Bone marrow (tissue), 2 donors: ENCODE measurements around the gene RABL3.
"Not testable (repeated sequence)": the region's sequence is repeated elsewhere in the genome, so short reads cannot be mapped to it uniquely, and the experiment has no call there.

Experiments used
- DNase-seq, 2 donors: peaks; one replicate each; lab custom pipeline; 2025; lab: John Stamatoyannopoulos, UW

Gene RABL3

DNA sequence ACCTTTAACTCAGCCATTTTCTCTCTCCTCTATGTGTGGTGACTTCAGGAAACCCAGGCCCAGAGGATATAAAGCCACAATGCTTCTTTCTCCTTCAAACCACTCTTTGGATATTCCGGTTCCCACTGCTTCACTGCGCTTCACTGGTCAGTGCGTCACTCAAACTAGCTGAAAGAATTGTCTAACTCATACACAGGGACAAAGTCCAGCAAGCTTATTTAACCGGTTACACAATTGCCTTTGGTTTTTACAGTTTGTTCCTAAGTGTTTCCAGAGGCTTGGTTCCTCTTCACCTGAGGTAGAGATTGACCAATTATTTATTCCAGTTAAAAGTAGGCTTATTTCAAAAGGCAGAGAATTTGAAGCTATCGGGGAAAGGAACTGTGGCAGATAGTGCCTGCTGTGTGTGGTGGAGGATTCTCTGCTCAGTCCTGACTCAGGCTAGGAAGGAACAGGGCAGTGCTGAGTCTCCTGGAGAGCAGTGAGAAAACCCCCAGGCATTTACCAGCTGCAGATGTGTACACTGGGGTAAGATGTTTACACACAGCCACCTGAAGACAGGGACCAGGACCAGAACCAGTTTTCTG lies 60.1 kb downstream of the RABL3 start, which contains the start of gene HGD:
TSS of gene HGD (minus strand) at position 145 of the 587 bp plus-strand sequence. CDS start at position 17, 128 bp downstream.
- DNase-seq: no peak

- no peak for DNase-seq
Observed at GRCh38 chr3:120681506-120682038, 60.7 kb downstream of the RABL3 start.

DNA sequence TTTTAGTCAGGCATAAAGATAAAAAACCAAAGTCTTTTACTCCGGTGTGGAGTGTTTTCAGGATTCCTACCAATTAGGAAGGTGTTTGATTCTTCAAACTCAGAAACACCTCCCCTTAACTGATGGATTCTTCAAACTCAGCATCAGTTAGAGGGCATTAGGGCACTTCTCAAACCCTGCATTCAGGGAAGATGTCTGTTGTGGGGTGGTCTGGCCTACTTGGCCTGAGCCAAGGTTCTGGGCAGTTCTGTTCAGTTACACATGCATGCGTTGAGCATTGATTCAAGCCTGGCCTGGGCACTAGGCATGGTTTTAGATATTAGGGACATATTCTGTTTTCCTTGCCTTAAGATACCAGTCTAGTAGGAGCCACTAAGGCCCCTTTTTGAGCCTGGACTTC lies 61.3 kb downstream of the RABL3 start:
- DNase-seq: no peak

- no peak for DNase-seq
Observed at GRCh38 chr3:120680193-120680894, 62.0 kb downstream of the RABL3 start.

DNA sequence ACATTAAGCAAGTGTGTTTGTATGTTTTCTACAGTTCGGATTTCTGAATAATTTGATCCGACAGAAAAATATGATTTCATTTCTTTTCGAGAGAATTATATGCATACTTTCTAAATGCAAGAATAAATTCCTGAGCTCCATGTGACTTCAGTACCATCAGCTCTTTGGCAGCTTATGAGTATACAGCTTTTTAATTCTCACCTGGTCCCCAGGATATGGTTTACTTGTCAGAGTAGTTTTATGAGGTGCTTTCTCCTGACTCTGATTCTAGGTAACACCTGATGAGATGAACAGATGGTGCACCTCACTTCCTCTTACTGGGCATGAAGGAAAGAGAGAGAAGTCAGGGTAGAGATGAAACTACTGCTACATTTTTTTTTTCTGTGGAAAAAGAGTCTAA lies 63.3 kb downstream of the RABL3 start:
- no peak for DNase-seq

DNA sequence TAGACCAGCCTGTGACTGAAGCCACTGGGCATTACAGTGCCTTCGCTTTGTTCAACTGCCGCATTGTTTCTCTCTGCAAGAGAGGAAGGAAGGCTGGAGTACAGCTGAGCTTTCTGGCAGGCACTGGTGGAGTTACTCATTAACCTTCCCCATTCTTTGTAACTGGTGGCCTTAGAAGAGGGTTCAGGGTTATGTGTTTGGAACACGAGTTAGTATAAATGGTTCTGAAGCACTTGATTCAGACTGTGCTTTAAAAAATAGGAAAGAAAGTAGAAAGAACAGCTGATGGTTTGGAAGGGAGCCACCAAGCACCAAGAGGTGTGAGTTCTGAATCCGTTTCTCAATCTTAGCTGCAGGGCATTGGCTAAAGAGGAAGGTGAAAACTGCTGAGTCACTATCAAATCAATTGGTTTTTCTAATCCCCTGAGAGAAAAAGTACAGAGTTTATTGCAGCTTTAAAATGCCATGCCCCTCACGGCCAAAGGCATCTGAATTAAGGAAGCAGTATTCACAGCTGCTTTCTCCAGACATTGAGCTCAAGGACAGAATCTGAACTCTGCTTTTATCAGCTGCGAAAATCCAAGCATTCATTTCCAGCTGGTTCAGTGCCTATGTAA lies 63.9 kb downstream of the RABL3 start:
- DNase-seq: peak in 1 of 2 donors; percentile 86

GRCh38 chr3:120677193-120677592 lies 65.1 kb downstream of the RABL3 start:
- not testable (repeated sequence) for DNase-seq

GRCh38 chr3:120673116-120673515 lies 69.2 kb downstream of the RABL3 start:
- DNase-seq: no peak

GRCh38 chr3:120670576-120670975 lies 71.7 kb downstream of the RABL3 start:
- DNase-seq: no peak

GRCh38 chr3:120664926-120665325 lies 77.4 kb downstream of the RABL3 start:
- no peak for DNase-seq

DNA sequence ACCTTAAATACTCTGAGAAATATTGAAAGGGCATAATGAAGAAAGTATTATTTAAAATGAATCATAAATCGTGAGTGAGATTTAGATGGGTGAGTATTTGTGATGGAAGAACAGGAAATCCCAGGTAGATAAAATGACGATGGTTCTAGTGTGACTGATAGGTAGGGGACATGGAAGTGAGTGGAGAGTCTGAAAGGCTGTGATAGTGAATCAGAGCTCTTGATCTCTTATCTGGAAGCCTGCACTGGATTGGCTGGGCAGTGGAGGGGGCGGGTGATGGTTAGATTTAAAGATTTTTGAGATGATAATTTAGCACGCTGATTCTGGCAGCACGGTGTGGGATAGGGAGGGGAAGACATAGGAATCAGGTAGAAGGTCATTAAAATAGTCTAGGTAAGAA lies 80.4 kb downstream of the RABL3 start:
- DNase-seq: no peak

- no peak for DNase-seq
Observed at GRCh38 chr3:120661106-120661905, 81.0 kb downstream of the RABL3 start.

- DNase-seq: no peak
Observed at GRCh38 chr3:120659834-120660233, 82.5 kb downstream of the RABL3 start.

DNA sequence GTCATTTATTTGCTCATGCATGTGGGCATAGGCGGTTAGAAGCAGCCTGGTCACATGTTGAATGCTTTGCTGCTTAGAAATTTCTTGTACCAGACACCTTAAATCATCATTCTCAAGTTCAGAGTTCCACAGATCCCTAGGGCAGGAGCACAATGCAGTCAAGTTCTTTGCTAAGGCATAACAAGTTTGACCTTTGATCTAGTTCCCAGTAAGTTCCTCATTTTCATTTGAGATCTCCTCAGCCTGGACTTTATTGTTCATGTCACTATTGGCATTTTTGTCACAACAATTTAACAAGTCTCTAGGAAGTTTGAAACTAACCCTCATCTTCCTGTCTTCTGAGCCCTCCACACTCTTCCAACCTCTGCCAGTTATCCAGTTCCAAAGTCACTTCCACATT lies 83.0 kb downstream of the RABL3 start:
- DNase-seq: peak in 1 of 2 donors; percentile 50

- no peak for DNase-seq
Observed at GRCh38 chr3:120652896-120653545, 89.3 kb downstream of the RABL3 start.

DNA sequence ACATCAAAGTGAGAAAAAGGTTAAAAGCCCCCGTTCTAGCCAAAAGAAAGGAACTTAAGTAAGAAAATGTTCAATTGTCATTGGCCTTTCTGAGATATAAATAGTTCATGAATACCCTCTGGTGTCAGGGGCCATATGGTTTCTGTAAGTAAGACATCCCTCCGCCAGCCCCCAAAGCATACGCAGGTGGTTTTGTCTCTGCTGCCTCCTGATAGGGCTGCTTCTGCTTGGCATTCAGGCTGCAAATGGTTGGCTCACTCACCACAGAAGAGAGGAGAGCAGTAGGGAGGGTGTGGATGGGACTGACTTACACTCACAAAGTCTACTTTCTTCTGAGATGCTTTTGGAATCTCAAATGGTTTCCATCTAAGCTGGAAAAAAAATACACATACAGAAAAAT lies 90.0 kb downstream of the RABL3 start:
- no peak for DNase-seq

GRCh38 chr3:120650311-120650710 lies 92.0 kb downstream of the RABL3 start:
- no peak for DNase-seq

GRCh38 chr3:120649830-120650233 lies 92.5 kb downstream of the RABL3 start:
- no peak for DNase-seq

GRCh38 chr3:120648290-120648689 lies 94.0 kb downstream of the RABL3 start:
- DNase-seq: no peak

DNA sequence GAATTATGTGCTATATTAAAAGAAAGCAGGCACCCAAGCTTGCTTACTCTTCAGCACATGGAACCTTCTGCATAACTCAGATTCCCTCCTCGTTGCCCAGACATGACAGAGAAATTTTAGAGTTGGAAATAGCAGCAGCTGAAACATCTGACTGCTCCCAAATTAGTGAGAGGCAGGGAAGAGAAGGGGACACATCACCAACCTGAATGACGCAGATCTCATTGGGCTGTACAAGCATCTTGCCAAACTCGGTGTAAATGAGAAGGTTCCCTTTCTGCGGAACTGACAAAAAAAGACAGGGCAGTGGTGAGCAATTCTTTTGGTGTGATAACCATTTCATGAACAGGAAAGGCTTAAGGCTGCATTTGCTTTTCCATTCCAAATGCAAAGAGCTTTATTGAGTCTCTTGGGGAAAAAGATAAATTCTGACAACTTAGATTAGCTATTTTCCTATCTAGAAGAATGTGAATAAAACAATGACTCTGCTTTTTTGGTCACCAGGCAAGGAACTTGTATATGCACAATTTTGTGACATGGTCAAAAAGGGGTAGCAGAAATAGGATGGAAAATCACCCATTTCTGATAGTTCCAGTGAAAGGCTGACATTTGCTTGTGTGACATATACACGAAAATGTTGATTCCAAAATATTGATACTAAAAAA lies 95.4 kb downstream of the RABL3 start:
- DNase-seq: no peak
